Measurements from ENCODE around the gene LRFN5.

DNA sequence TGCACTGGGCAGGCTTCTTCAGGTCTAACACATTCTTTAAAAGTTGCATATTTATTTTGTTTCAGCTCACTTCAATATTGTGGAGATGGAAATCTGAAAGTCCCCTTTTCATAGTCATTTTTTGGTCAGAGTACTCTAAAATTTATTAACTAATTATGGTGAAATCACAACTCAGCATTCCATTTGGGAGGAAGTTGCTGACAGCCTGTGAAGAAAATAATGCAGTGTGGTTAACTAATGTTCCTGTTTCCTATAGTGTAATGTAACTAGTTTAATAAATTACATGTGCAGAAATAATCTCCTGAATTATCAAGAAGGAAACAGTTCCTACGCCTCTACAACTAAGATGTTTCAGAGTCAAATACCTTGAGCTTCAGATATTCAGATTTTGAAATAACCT lies 17.1 kb downstream of the LRFN5 start:
- TF ChIP-seq, protein P1, sequence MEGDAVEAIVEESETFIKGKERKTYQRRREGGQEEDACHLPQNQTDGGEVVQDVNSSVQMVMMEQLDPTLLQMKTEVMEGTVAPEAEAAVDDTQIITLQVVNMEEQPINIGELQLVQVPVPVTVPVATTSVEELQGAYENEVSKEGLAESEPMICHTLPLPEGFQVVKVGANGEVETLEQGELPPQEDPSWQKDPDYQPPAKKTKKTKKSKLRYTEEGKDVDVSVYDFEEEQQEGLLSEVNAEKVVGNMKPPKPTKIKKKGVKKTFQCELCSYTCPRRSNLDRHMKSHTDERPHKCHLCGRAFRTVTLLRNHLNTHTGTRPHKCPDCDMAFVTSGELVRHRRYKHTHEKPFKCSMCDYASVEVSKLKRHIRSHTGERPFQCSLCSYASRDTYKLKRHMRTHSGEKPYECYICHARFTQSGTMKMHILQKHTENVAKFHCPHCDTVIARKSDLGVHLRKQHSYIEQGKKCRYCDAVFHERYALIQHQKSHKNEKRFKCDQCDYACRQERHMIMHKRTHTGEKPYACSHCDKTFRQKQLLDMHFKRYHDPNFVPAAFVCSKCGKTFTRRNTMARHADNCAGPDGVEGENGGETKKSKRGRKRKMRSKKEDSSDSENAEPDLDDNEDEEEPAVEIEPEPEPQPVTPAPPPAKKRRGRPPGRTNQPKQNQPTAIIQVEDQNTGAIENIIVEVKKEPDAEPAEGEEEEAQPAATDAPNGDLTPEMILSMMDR (IDR thresholded peaks at IDR 0.05): no peak
- TF ChIP-seq, protein P2, sequence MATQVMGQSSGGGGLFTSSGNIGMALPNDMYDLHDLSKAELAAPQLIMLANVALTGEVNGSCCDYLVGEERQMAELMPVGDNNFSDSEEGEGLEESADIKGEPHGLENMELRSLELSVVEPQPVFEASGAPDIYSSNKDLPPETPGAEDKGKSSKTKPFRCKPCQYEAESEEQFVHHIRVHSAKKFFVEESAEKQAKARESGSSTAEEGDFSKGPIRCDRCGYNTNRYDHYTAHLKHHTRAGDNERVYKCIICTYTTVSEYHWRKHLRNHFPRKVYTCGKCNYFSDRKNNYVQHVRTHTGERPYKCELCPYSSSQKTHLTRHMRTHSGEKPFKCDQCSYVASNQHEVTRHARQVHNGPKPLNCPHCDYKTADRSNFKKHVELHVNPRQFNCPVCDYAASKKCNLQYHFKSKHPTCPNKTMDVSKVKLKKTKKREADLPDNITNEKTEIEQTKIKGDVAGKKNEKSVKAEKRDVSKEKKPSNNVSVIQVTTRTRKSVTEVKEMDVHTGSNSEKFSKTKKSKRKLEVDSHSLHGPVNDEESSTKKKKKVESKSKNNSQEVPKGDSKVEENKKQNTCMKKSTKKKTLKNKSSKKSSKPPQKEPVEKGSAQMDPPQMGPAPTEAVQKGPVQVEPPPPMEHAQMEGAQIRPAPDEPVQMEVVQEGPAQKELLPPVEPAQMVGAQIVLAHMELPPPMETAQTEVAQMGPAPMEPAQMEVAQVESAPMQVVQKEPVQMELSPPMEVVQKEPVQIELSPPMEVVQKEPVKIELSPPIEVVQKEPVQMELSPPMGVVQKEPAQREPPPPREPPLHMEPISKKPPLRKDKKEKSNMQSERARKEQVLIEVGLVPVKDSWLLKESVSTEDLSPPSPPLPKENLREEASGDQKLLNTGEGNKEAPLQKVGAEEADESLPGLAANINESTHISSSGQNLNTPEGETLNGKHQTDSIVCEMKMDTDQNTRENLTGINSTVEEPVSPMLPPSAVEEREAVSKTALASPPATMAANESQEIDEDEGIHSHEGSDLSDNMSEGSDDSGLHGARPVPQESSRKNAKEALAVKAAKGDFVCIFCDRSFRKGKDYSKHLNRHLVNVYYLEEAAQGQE (IDR thresholded peaks at IDR 0.05; ENCODE audit: insufficient read depth in 1 of 2, low read depth in 2 of 2, low read length in 1 of 2): no peak
- TF ChIP-seq SIN3A (IDR thresholded peaks at IDR 0.05; ENCODE audit: borderline replicate concordance, insufficient read depth, low read depth, low read length) (no peak), POLR2AphosphoS5 (IDR thresholded peaks at IDR 0.05; ENCODE audit: low read depth, low read length) (no peak), TCF7L2 (IDR thresholded peaks at IDR 0.05; ENCODE audit: low read depth, low read length) (no peak)

Data from Panc1 (cell line).